GM23338 (cell line): ENCODE data around the gene C19orf47. TPM values are rescaled to one million over a fixed set of nuclear protein-coding genes. Genes with fewer than 3 reads are reported as not detected.

ENCODE experiments used
- CREB1 ChIP-seq: fragments of 250-450 bp; sonication (Bioruptor Pico); IDR thresholded peaks from 2 replicates; pipeline ENCODE4 v1.5.0; 2020; ENCODE audit warnings: low read depth, mild to moderate bottlenecking, moderate library complexity
- CTCF ChIP-seq, 2 experiments: fragments of 200-600 bp in 1 of 2; sonication (generic) in 1 of 2; conservative IDR thresholded peaks; 2 replicates each; pipeline versions ENCODE4 v1.5.1 to v1.6.1; 2016 to 2017; ENCODE audit warnings: antibody characterized with exemption in 2 of 2, low read depth in 2 of 2, mild to moderate bottlenecking in 2 of 2, moderate library complexity in 1 of 2
- EZH2 ChIP-seq: fragments of 200-600 bp; sonication (generic); IDR thresholded peaks from one replicate; pipeline ENCODE4 v1.8.0; 2017; ENCODE audit warnings: antibody characterized with exemption, mild to moderate bottlenecking, low read depth; ENCODE audit not compliant: unreplicated experiment
- EZH2phosphoT487 ChIP-seq: fragments of 200-600 bp; sonication (generic); IDR thresholded peaks from one replicate; pipeline ENCODE4 v1.8.1; 2018; ENCODE audit warnings: antibody characterized with exemption; ENCODE audit not compliant: unreplicated experiment
- JUNB ChIP-seq: IDR thresholded peaks from one replicate; pipeline ENCODE4 v1.6.1; 2016; ENCODE audit warnings: antibody characterized with exemption; ENCODE audit not compliant: unreplicated experiment
- NANOG ChIP-seq: IDR thresholded peaks from 2 replicates; pipeline ENCODE4 v1.6.1; 2016; ENCODE audit warnings: antibody characterized with exemption, borderline replicate concordance
- POLR2AphosphoS5 ChIP-seq: IDR thresholded peaks from 2 replicates; pipeline ENCODE4 v1.6.1; 2016; ENCODE audit warnings: antibody characterized with exemption, low read depth
- STAT1 ChIP-seq: IDR thresholded peaks from one replicate; pipeline ENCODE4 v1.6.1; 2016; ENCODE audit warnings: antibody characterized with exemption; ENCODE audit not compliant: unreplicated experiment
- ZNF331 ChIP-seq: fragments of 250-450 bp; sonication (Bioruptor Pico); IDR thresholded peaks from 2 replicates; pipeline ENCODE4 v1.5.0; 2020; ENCODE audit warnings: low read depth, mild to moderate bottlenecking, moderate library complexity
- polyA plus RNA-seq: library from polyadenylated mRNA; unstranded; fragments of >200 nt; fragmentation: Nextera tagmentation; extraction: Ambion mirVana; gene quantifications from 2 replicates; pipeline ENCODE4 v1.2.1, GENCODE V29; 2016
- total RNA-seq: library from RNA; depleted of rRNA; stranded (reverse); fragments of >200 nt; shearing (Covaris generic); gene quantifications from 2 replicates; pipeline ENCODE4 v1.2.3, GENCODE V29; 2014
- TF ChIP-seq, protein P1 (sequence below): fragments of 250-450 bp; sonication (Bioruptor Pico); IDR thresholded peaks from 2 replicates; pipeline ENCODE4 v1.5.0; 2020; ENCODE audit warnings: mild to moderate bottlenecking, moderate library complexity

The C19orf47 gene
- total and polyA plus RNA-seq, 2 experiments from 2014 or later, result 13.1 to 26.6 TPM

GRCh38 chr19:40284251-40284500, 64.0 kb downstream of the C19orf47 start (continued):
- TF ChIP-seq, protein P1, sequence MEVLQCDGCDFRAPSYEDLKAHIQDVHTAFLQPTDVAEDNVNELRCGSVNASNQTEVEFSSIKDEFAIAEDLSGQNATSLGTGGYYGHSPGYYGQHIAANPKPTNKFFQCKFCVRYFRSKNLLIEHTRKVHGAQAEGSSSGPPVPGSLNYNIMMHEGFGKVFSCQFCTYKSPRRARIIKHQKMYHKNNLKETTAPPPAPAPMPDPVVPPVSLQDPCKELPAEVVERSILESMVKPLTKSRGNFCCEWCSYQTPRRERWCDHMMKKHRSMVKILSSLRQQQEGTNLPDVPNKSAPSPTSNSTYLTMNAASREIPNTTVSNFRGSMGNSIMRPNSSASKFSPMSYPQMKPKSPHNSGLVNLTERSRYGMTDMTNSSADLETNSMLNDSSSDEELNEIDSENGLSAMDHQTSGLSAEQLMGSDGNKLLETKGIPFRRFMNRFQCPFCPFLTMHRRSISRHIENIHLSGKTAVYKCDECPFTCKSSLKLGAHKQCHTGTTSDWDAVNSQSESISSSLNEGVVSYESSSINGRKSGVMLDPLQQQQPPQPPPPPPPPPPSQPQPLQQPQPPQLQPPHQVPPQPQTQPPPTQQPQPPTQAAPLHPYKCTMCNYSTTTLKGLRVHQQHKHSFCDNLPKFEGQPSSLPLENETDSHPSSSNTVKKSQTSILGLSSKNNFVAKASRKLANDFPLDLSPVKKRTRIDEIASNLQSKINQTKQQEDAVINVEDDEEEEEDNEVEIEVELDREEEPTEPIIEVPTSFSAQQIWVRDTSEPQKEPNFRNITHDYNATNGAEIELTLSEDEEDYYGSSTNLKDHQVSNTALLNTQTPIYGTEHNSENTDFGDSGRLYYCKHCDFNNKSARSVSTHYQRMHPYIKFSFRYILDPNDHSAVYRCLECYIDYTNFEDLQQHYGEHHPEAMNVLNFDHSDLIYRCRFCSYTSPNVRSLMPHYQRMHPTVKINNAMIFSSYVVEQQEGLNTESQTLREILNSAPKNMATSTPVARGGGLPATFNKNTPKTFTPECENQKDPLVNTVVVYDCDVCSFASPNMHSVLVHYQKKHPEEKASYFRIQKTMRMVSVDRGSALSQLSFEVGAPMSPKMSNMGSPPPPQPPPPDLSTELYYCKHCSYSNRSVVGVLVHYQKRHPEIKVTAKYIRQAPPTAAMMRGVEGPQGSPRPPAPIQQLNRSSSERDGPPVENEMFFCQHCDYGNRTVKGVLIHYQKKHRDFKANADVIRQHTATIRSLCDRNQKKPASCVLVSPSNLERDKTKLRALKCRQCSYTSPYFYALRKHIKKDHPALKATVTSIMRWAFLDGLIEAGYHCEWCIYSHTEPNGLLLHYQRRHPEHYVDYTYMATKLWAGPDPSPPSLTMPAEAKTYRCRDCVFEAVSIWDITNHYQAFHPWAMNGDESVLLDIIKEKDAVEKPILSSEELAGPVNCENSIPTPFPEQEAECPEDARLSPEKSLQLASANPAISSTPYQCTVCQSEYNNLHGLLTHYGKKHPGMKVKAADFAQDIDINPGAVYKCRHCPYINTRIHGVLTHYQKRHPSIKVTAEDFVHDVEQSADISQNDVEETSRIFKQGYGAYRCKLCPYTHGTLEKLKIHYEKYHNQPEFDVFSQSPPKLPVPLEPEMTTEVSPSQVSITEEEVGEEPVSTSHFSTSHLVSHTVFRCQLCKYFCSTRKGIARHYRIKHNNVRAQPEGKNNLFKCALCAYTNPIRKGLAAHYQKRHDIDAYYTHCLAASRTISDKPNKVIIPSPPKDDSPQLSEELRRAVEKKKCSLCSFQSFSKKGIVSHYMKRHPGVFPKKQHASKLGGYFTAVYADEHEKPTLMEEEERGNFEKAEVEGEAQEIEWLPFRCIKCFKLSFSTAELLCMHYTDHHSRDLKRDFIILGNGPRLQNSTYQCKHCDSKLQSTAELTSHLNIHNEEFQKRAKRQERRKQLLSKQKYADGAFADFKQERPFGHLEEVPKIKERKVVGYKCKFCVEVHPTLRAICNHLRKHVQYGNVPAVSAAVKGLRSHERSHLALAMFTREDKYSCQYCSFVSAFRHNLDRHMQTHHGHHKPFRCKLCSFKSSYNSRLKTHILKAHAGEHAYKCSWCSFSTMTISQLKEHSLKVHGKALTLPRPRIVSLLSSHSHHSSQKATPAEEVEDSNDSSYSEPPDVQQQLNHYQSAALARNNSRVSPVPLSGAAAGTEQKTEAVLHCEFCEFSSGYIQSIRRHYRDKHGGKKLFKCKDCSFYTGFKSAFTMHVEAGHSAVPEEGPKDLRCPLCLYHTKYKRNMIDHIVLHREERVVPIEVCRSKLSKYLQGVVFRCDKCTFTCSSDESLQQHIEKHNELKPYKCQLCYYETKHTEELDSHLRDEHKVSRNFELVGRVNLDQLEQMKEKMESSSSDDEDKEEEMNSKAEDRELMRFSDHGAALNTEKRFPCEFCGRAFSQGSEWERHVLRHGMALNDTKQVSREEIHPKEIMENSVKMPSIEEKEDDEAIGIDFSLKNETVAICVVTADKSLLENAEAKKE (CRISPR knock-in tag), result no peak
- TF ChIP-seq EZH2, result no peak
- no peak for TF ChIP-seq EZH2phosphoT487
- no peak for TF ChIP-seq JUNB
- no peak for TF ChIP-seq STAT1
- TF ChIP-seq POLR2AphosphoS5, result no peak
- TF ChIP-seq ZNF331 (CRISPR knock-in tag), result no peak
- no peak for TF ChIP-seq CTCF (conservative IDR thresholded peaks at IDR 0.05; ENCODE audit: low read depth in 2 of 2)
- TF ChIP-seq NANOG, result no peak
- TF ChIP-seq CREB1 (CRISPR knock-in tag), result no peak
